Stomach smooth muscle (tissue), 2 donors: Measurements from ENCODE around the gene RELN.

Experiments used
- H3K27ac ChIP-seq: one replicate; pipeline ENCODE4 v1.7.0; 2013; ENCODE audit warnings: mild to moderate bottlenecking, low read length, inconsistent platforms
- H3K27me3 ChIP-seq, 2 donors: one replicate each; pipeline ENCODE4 v1.7.0; 2013; ENCODE audit warnings: low read length in 2 of 2; ENCODE audit not compliant: insufficient read depth in 2 of 2, control insufficient read depth in 1 of 2
- H3K36me3 ChIP-seq, 2 donors: one replicate each; pipeline ENCODE4 v1.7.0; 2013; ENCODE audit warnings: low read length in 2 of 2; ENCODE audit not compliant: control insufficient read depth in 2 of 2, insufficient read depth in 2 of 2
- H3K4me1 ChIP-seq: one replicate; pipeline ENCODE4 v1.7.0; 2013; ENCODE audit warnings: low read length; ENCODE audit not compliant: control insufficient read depth, insufficient read depth
- H3K4me3 ChIP-seq, 2 donors: one replicate each; pipeline ENCODE4 v1.7.0; 2013; ENCODE audit warnings: low read length in 2 of 2
- H3K9ac ChIP-seq, 2 donors: one replicate each; pipeline ENCODE4 v1.7.0; 2013; ENCODE audit warnings: low read length in 2 of 2, mild to moderate bottlenecking in 1 of 2
- H3K9me3 ChIP-seq, 2 donors: one replicate each; pipeline ENCODE4 v1.7.0; 2013; ENCODE audit warnings: low read length in 2 of 2; ENCODE audit not compliant: control insufficient read depth in 2 of 2
- donor health status: healthy.
- donor health status: Pancreatic carcinoma.

The RELN gene

GRCh38 chr7:103687951-103688350 lies 301.5 kb downstream of the RELN start:
- H3K4me3 ChIP-seq: no peak overlapping the region
- H3K4me1 ChIP-seq: no peaks in the 10 kb centered on the region
- no peaks in the 10 kb centered on the region for H3K9me3 ChIP-seq
- no peaks in the 10 kb centered on the region for H3K27me3 ChIP-seq
- H3K27ac ChIP-seq: no peak overlapping the region
- H3K9ac ChIP-seq: no peak overlapping the region
- H3K36me3 ChIP-seq: no peaks in the 10 kb centered on the region

- no peaks in the 10 kb centered on the region for H3K9me3 ChIP-seq
- H3K36me3 ChIP-seq: no peaks in the 10 kb centered on the region
- no peak overlapping the region for H3K27ac ChIP-seq
- H3K4me3 ChIP-seq: no peak overlapping the region
- no peak overlapping the region for H3K9ac ChIP-seq
- H3K27me3 ChIP-seq: no peaks in the 10 kb centered on the region
- no peaks in the 10 kb centered on the region for H3K4me1 ChIP-seq
Measured at GRCh38 chr7:103687272-103687671, 302.2 kb downstream of the RELN start.

GRCh38 chr7:103686763-103687162 lies 302.7 kb downstream of the RELN start:
- Histone ChIP-seq H3K9ac (no peak overlapping the region), H3K27ac (no peak overlapping the region), H3K9me3 (no peaks in the 10 kb centered on the region), H3K4me1 (no peaks in the 10 kb centered on the region), H3K36me3 (no peaks in the 10 kb centered on the region), H3K4me3 (no peak overlapping the region), H3K27me3 (no peaks in the 10 kb centered on the region)

GRCh38 chr7:103686064-103686463 lies 303.4 kb downstream of the RELN start:
- Histone ChIP-seq H3K27me3 (no peaks in the 10 kb centered on the region), H3K27ac (no peak overlapping the region), H3K9me3 (no peaks in the 10 kb centered on the region), H3K9ac (no peak overlapping the region), H3K36me3 (no peaks in the 10 kb centered on the region), H3K4me3 (no peak overlapping the region), H3K4me1 (no peaks in the 10 kb centered on the region)

- H3K4me1 ChIP-seq: no peaks in the 10 kb centered on the region
- H3K9ac ChIP-seq: no peak overlapping the region
Measured at GRCh38 chr7:103685646-103686045, 303.8 kb downstream of the RELN start.

GRCh38 chr7:103683348-103683747 lies 306.1 kb downstream of the RELN start:
- Histone ChIP-seq H3K36me3 (no peaks in the 10 kb centered on the region), H3K4me3 (no peak overlapping the region), H3K9ac (no peak overlapping the region), H3K27me3 (no peaks in the 10 kb centered on the region), H3K27ac (no peak overlapping the region), H3K4me1 (no peaks in the 10 kb centered on the region), H3K9me3 (no peaks in the 10 kb centered on the region)

More at GRCh38 chr7:103685646-103686045, 303.8 kb downstream of the RELN start:
- Histone ChIP-seq H3K9me3 (no peaks in the 10 kb centered on the region), H3K36me3 (no peaks in the 10 kb centered on the region), H3K4me3 (no peak overlapping the region), H3K27me3 (no peaks in the 10 kb centered on the region), H3K27ac (no peak overlapping the region)

- no peak overlapping the region for H3K9ac ChIP-seq
- no peaks in the 10 kb centered on the region for H3K4me1 ChIP-seq
- no peak overlapping the region for H3K4me3 ChIP-seq
- no peaks in the 10 kb centered on the region for H3K9me3 ChIP-seq
- no peaks in the 10 kb centered on the region for H3K36me3 ChIP-seq
- no peaks in the 10 kb centered on the region for H3K27me3 ChIP-seq
- H3K27ac ChIP-seq: no peak overlapping the region
Measured at GRCh38 chr7:103680161-103681144, 309.0 kb downstream of the RELN start.

GRCh38 chr7:103679151-103680132 lies 310.0 kb downstream of the RELN start:
- no peaks in the 10 kb centered on the region for H3K36me3 ChIP-seq
- H3K9ac ChIP-seq: no peak overlapping the region
- H3K27ac ChIP-seq: no peak overlapping the region
- H3K27me3 ChIP-seq: no peaks in the 10 kb centered on the region
- H3K4me3 ChIP-seq: no peak overlapping the region
- H3K9me3 ChIP-seq: no peaks in the 10 kb centered on the region
- H3K4me1 ChIP-seq: no peaks in the 10 kb centered on the region

- no peaks in the 10 kb centered on the region for H3K36me3 ChIP-seq
- H3K27ac ChIP-seq: no peak overlapping the region
- no peaks in the 10 kb centered on the region for H3K4me1 ChIP-seq
- no peak overlapping the region for H3K9ac ChIP-seq
- H3K9me3 ChIP-seq: no peaks in the 10 kb centered on the region
- no peaks in the 10 kb centered on the region for H3K27me3 ChIP-seq
- H3K4me3 ChIP-seq: no peak overlapping the region
Measured at GRCh38 chr7:103668279-103668941, 321.0 kb downstream of the RELN start.

GRCh38 chr7:103666326-103666725 lies 323.1 kb downstream of the RELN start:
- Histone ChIP-seq H3K4me1 (no peaks in the 10 kb centered on the region), H3K9me3 (no peaks in the 10 kb centered on the region), H3K4me3 (no peak overlapping the region), H3K27ac (no peak overlapping the region), H3K9ac (no peak overlapping the region), H3K27me3 (no peaks in the 10 kb centered on the region), H3K36me3 (no peaks in the 10 kb centered on the region)
